ENCODE measurements around the gene CSTF2T.

CSTF2T gene

GRCh38 chr10:51672039-51672535, 27.3 kb downstream of the CSTF2T start:
- Histone ChIP-seq H3K9me3 (ENCODE audit: control insufficient read depth, insufficient read depth, low read depth, low read length) (no peaks in the 10 kb centered on the region), H3K4me1 (ENCODE audit: control insufficient read depth, insufficient read depth, low read length) (peaks cover 8% of the 10 kb centered on the region), H3K4me3 (ENCODE audit: low read depth, low read length) (no peak overlapping the region), H3K36me3 (ENCODE audit: control insufficient read depth in 2 of 2, insufficient read depth in 1 of 2, low read length in 2 of 2) (no peaks in the 10 kb centered on the region), H3K27ac (ENCODE audit: extremely low read depth, low read depth, low read length) (no peak overlapping the region)
- TF ChIP-seq ZNF133 (tag by site-specific recombination; IDR thresholded peaks at IDR 0.05), result peak; percentile 96
- TF ChIP-seq ZNF610 (tag by site-specific recombination; IDR thresholded peaks at IDR 0.05; ENCODE audit: borderline replicate concordance), result peak; percentile 16; the same call in 1 of the 2 replicates
- no peak for TF ChIP-seq ZBTB10 (tag by site-specific recombination; IDR thresholded peaks at IDR 0.05)
- CTCF ChIA-PET, result no interaction called here
- POLR2A ChIA-PET, result no interaction called here

- H3K36me3 ChIP-seq (ENCODE audit: control insufficient read depth in 2 of 2, insufficient read depth in 1 of 2, low read length in 2 of 2), result no peaks in the 10 kb centered on the region
- no peak overlapping the region for H3K4me3 ChIP-seq (ENCODE audit: low read depth, low read length)
- ChIA-PET CTCF (interaction anchor here (0.7 kb wide), 1 partner anchor 312 kb away, joined by 4 read pairs; no protein-coding TSS in a partner anchor), POLR2A (no interaction called here)
- no peaks in the 10 kb centered on the region for H3K9me3 ChIP-seq (ENCODE audit: control insufficient read depth, insufficient read depth, low read depth, low read length)
- H3K4me1 ChIP-seq (ENCODE audit: control insufficient read depth, insufficient read depth, low read length), result peaks cover 8% of the 10 kb centered on the region
- H3K27ac ChIP-seq (ENCODE audit: extremely low read depth, low read depth, low read length), result no peak overlapping the region
- TF ChIP-seq MYNN (tag by site-specific recombination; IDR thresholded peaks at IDR 0.05; ENCODE audit: borderline replicate concordance) (no peak), ATF2 (tag by site-specific recombination; IDR thresholded peaks at IDR 0.05; ENCODE audit: low read depth) (no peak), GLI2 (tag by site-specific recombination; IDR thresholded peaks at IDR 0.05; ENCODE audit: borderline replicate concordance, low read depth) (no peak)
Observed at GRCh38 chr10:51669041-51669440, 30.4 kb downstream of the CSTF2T start.

- Histone ChIP-seq H3K4me1 (ENCODE audit: control insufficient read depth, insufficient read depth, low read length) (peaks cover 8% of the 10 kb centered on the region), H3K27ac (ENCODE audit: extremely low read depth, low read depth, low read length) (no peak overlapping the region), H3K4me3 (ENCODE audit: low read depth, low read length) (no peak overlapping the region), H3K9me3 (ENCODE audit: control insufficient read depth, insufficient read depth, low read depth, low read length) (no peaks in the 10 kb centered on the region), H3K36me3 (ENCODE audit: control insufficient read depth in 2 of 2, insufficient read depth in 1 of 2, low read length in 2 of 2) (no peaks in the 10 kb centered on the region)
- ChIA-PET CTCF (interaction anchor here (0.7 kb wide), 1 partner anchor 311 kb away, joined by 4 read pairs; no protein-coding TSS in a partner anchor), POLR2A (no interaction called here)
- no peak for TF ChIP-seq ZNF530 (tag by site-specific recombination; IDR thresholded peaks at IDR 0.05; ENCODE audit: low read depth)
- no peak for TF ChIP-seq ZNF600 (tag by site-specific recombination; IDR thresholded peaks at IDR 0.05)
- no peak for TF ChIP-seq CTCF (tag by site-specific recombination; IDR thresholded peaks at IDR 0.05)
- TF ChIP-seq ZNF792 (tag by site-specific recombination; IDR thresholded peaks at IDR 0.05), result no peak
- no peak for TF ChIP-seq ZFP37 (tag by site-specific recombination; IDR thresholded peaks at IDR 0.05)
- no peak for TF ChIP-seq ZNF645 (tag by site-specific recombination; IDR thresholded peaks at IDR 0.05)
- TF ChIP-seq ZNF10 (tag by site-specific recombination; IDR thresholded peaks at IDR 0.05), result no peak
- TF ChIP-seq ZXDB (tag by site-specific recombination; IDR thresholded peaks at IDR 0.05), result no peak
Observed at GRCh38 chr10:51668336-51668689, 31.1 kb downstream of the CSTF2T start.
